Testis (tissue), 2 donors: ENCODE data around the gene TSTD2.

Experiments used
- CTCF ChIP-seq, 3 experiments: fragments of 450-650 bp in 2 of 3; fragments of 200-600 bp in 1 of 3; sonication (generic) in 1 of 3; IDR thresholded peaks; one replicate each; pipeline ENCODE4 v1.5.1; 2016 to 2019; ENCODE audit warnings: antibody characterized with exemption in 3 of 3, mild to moderate bottlenecking in 2 of 3, moderate library complexity in 1 of 3
- POLR2A ChIP-seq: fragments of 450-650 bp; IDR thresholded peaks from one replicate; pipeline ENCODE4 v1.6.1; 2017; ENCODE audit warnings: antibody characterized with exemption, mild to moderate bottlenecking, moderate library complexity

GRCh38 chr9:97627624-97628023 lies 5.5 kb downstream of the TSTD2 start:
- no peak for TF ChIP-seq CTCF (IDR thresholded peaks at IDR 0.05)
- TF ChIP-seq POLR2A, result no peak
